GM12878 (cell line): ENCODE measurements around the gene TNFRSF9. TPM values are rescaled to one million over a fixed set of nuclear protein-coding genes. Genes with fewer than 3 reads are reported as not detected.

Experiments used
- ATAC-seq: fragments of 200-7000 bp; cut with Tn5 transposase; 3 replicates; pipeline ENCODE4 v1.9.1; 2020; ENCODE audit warnings: mild to moderate bottlenecking, moderate library complexity
- BruUV-seq: library from RNA; stranded (reverse); fragments of 400-500 nt; replicated peaks from 2 replicates; lab custom pipeline; 2021; lab: Mats Ljungman, UMichigan
- CTCF ChIA-PET: fragments of 300-600 bp; sonication (Branson Sonifier 250); formaldehyde crosslinking; extraction: SDS; loops from one replicate; lab custom pipeline; 2021; ENCODE audit warnings: inconsistent platforms; lab: Yijun Ruan, JAX
- POLR2A ChIA-PET: fragments of 350-600 bp; formaldehyde crosslinking; extraction: SDS; loops from one replicate; lab custom pipeline; 2021; ENCODE audit warnings: inconsistent platforms; lab: Charles Lee
- RAD21 ChIA-PET: fragments of 300-600 bp; sonication (Branson Sonifier 250); formaldehyde crosslinking; loops from one replicate; lab custom pipeline; 2023; ENCODE audit warnings: antibody characterized with exemption; ENCODE audit not compliant: unreplicated experiment; lab: Charles Lee
- SMC1A ChIA-PET: fragments of 300-600 bp; sonication (Branson Sonifier 250); formaldehyde crosslinking; loops from one replicate; lab custom pipeline; 2023; ENCODE audit not compliant: unreplicated experiment, uncharacterized antibody; lab: Charles Lee
- DNase-seq: peaks from one replicate; pipeline ENCODE4 v3.0.0-alpha.2; 2011; ENCODE audit warnings: low read depth, low spot score
- FAIRE-seq: peaks from 3 replicates; lab custom pipeline; 2011; peaks lifted over from hg19 to GRCh38; lab: Jason Lieb, UNC
- H2AFZ ChIP-seq: 2 replicates; pipeline ENCODE4 v1.6.0; 2011; ENCODE audit warnings: low read depth, low read length, control low read depth; ENCODE audit not compliant: control insufficient read depth
- H3K27ac ChIP-seq: 2 replicates; pipeline ENCODE4 v1.5.1; 2011; ENCODE audit warnings: control low read depth; ENCODE audit not compliant: control insufficient read depth, insufficient read depth
- H3K27me3 ChIP-seq, 2 experiments: replicated peaks in 1 of 2; 2 replicates each; pipeline versions ENCODE4 v1.6.0 to v1.6.1; 2011; ENCODE audit warnings: low read length in 1 of 2; ENCODE audit not compliant: control insufficient read depth in 2 of 2, insufficient read depth in 2 of 2
- H3K36me3 ChIP-seq, 2 experiments: 2 replicates each; pipeline ENCODE4 v1.5.1; 2011; ENCODE audit warnings: low read length in 1 of 2; ENCODE audit not compliant: control insufficient read depth in 2 of 2, insufficient read depth in 2 of 2
- H3K4me1 ChIP-seq: 2 replicates; pipeline ENCODE4 v1.6.1; 2011; ENCODE audit warnings: mild to moderate bottlenecking, low read length, moderate library complexity, mixed read lengths; ENCODE audit not compliant: control insufficient read depth, insufficient read depth
- H3K4me2 ChIP-seq: 2 replicates; pipeline ENCODE4 v1.6.0; 2011; ENCODE audit warnings: control low read depth; ENCODE audit not compliant: control insufficient read depth, insufficient read depth
- H3K4me3 ChIP-seq: fragments of 200-600 bp; sonication (generic); 2 replicates; pipeline ENCODE4 v1.5.1; 2016
- H3K79me2 ChIP-seq: 2 replicates; pipeline ENCODE4 v1.6.0; 2011; ENCODE audit warnings: low read length; ENCODE audit not compliant: control insufficient read depth, insufficient read depth
- H3K9ac ChIP-seq: 2 replicates; pipeline ENCODE4 v1.8.0; 2011; ENCODE audit warnings: low read length, control low read depth, mixed read lengths; ENCODE audit not compliant: control insufficient read depth, insufficient read depth
- H3K9me3 ChIP-seq: replicated peaks from 3 replicates; pipeline ENCODE4 v1.5.1; 2011; ENCODE audit warnings: mild to moderate bottlenecking, low read length; ENCODE audit not compliant: control insufficient read depth, insufficient read depth
- H4K20me1 ChIP-seq: 2 replicates; pipeline ENCODE4 v1.6.0; 2011; ENCODE audit not compliant: control insufficient read depth, insufficient read depth
- BACH1 ChIP-seq: fragments of 450-650 bp; IDR thresholded peaks from 2 replicates; pipeline ENCODE4 v1.6.1; 2017; ENCODE audit warnings: mild to moderate bottlenecking, borderline replicate concordance
- BCL3 ChIP-seq: IDR thresholded peaks from 2 replicates; pipeline ENCODE4 v1.6.1; 2011; ENCODE audit warnings: borderline replicate concordance, low read depth, mild to moderate bottlenecking, moderate library complexity, low read length; ENCODE audit not compliant: insufficient read depth, poor library complexity, severe bottlenecking
- BMI1 ChIP-seq: fragments of 450-650 bp; IDR thresholded peaks from 2 replicates; pipeline ENCODE4 v1.6.1; 2016; ENCODE audit warnings: mild to moderate bottlenecking, moderate library complexity, borderline replicate concordance
- CEBPB ChIP-seq, 2 experiments: fragments of 150-350 bp in 1 of 2; IDR thresholded peaks; 2 replicates each; pipeline ENCODE4 v1.6.1; 2012 to 2014; ENCODE audit warnings: low read depth in 2 of 2, low read length in 2 of 2, borderline replicate concordance in 1 of 2, inconsistent platforms in 1 of 2
- CREM ChIP-seq: IDR thresholded peaks from 2 replicates; pipeline ENCODE4 v1.6.1; 2014; ENCODE audit warnings: antibody characterized with exemption, low read depth
- E4F1 ChIP-seq: fragments of 450-650 bp; IDR thresholded peaks from 2 replicates; pipeline ENCODE4 v1.6.1; 2018; ENCODE audit warnings: borderline replicate concordance, mild to moderate bottlenecking; ENCODE audit not compliant: partially characterized antibody
- EZH2 ChIP-seq: IDR thresholded peaks from 2 replicates; pipeline ENCODE4 v1.6.1; 2012; ENCODE audit warnings: low read depth, mild to moderate bottlenecking, control low read depth, inconsistent platforms, low read length, borderline replicate concordance; ENCODE audit not compliant: control insufficient read depth
- FOXM1 ChIP-seq: IDR thresholded peaks from 2 replicates; pipeline ENCODE4 v1.6.1; 2012; ENCODE audit warnings: low read depth, mild to moderate bottlenecking, inconsistent platforms, low read length, moderate library complexity
- KLF5 ChIP-seq: fragments of 450-650 bp; IDR thresholded peaks from 2 replicates; pipeline ENCODE4 v1.6.1; 2014; ENCODE audit warnings: mild to moderate bottlenecking; ENCODE audit not compliant: partially characterized antibody
- LARP7 ChIP-seq: fragments of 450-650 bp; IDR thresholded peaks from 2 replicates; pipeline ENCODE4 v1.6.1; 2017; ENCODE audit warnings: mild to moderate bottlenecking
- POU2F2 ChIP-seq: IDR thresholded peaks from 3 replicates; pipeline ENCODE4 v1.6.1; 2011; ENCODE audit warnings: low read depth, mild to moderate bottlenecking, low read length, borderline replicate concordance
- RBBP5 ChIP-seq: fragments of 200-600 bp; sonication (generic); conservative IDR thresholded peaks from 2 replicates; pipeline ENCODE4 v1.6.1; 2016
- RFX5 ChIP-seq: IDR thresholded peaks from 2 replicates; pipeline ENCODE4 v1.6.1; 2011; ENCODE audit warnings: low read depth, low read length, improper control_type of control experiment
- SMC3 ChIP-seq: IDR thresholded peaks from 2 replicates; pipeline ENCODE4 v1.6.1; 2011; ENCODE audit warnings: low read length, improper control_type of control experiment, borderline replicate concordance
- TBL1XR1 ChIP-seq: IDR thresholded peaks from 2 replicates; pipeline ENCODE4 v1.6.1; 2012; ENCODE audit warnings: low read depth, low read length, improper control_type of control experiment
- TCF3 ChIP-seq: IDR thresholded peaks from 2 replicates; pipeline ENCODE4 v1.6.1; 2012; ENCODE audit warnings: low read depth, mild to moderate bottlenecking, low read length, borderline replicate concordance; ENCODE audit not compliant: insufficient read depth
- ZNF207 ChIP-seq: fragments of 450-650 bp; IDR thresholded peaks from 2 replicates; pipeline ENCODE4 v1.6.1; 2014; ENCODE audit warnings: antibody characterized with exemption, mild to moderate bottlenecking, borderline replicate concordance
- ZNF274 ChIP-seq: IDR thresholded peaks from one replicate; pipeline ENCODE4 v1.8.0; 2011; ENCODE audit not compliant: insufficient read length, insufficient read depth
- WGBS: methylation state at CpG from one replicate; pipeline ENCODE4 v1.1.6; 2016; ENCODE audit warnings: low lambda C conversion rate; ENCODE audit not compliant: insufficient replicate concordance, insufficient coverage; ENCODE audit errors: missing lambda C conversion rate; 5-methylcytosine and 5-hydroxymethylcytosine counted together
- in situ Hi-C: fragments of 300-500 bp; cut with MboI; formaldehyde crosslinking; loops from 9 replicates; pipeline ENCODE4 v1.14.3; 2018; ENCODE audit warnings: mixed read lengths
- intact Hi-C: fragments of 100-400 bp; cut with micrococcal nuclease; formaldehyde crosslinking; loops from one replicate; pipeline ENCODE4 v1.14.2; 2022; ENCODE audit not compliant: unreplicated experiment
- polyA plus RNA-seq, 11 experiments: library from polyadenylated mRNA; depleted of rRNA in 4 of 11; unstranded in 6 of 11; stranded (reverse) in 5 of 11; fragments of >200 nt; fragmentation: Nextera tagmentation in 4 of 11; fragmentation: Illumina TruSeq in 1 of 11; extraction: Ambion mirVana in 4 of 11; extraction: Trizol in 1 of 11; gene quantifications; 1 replicate in 1 of 11; 2 replicates in 10 of 11; pipeline versions ENCODE4 v1.2.1 to v1.2.3, GENCODE V29; 2011 to 2016; ENCODE audit warnings: inconsistent platforms in 2 of 11, missing spikeins in 2 of 11, low read depth in 1 of 11
- total RNA-seq, 4 experiments: library from RNA; depleted of rRNA in 3 of 4; stranded (reverse); fragments of >200 nt in 3 of 4; fragmentation: Illumina TruSeq in 1 of 4; extraction: Trizol in 1 of 4; gene quantifications; 2 replicates each; pipeline versions ENCODE4 v1.2.1 to v1.2.3, GENCODE V29; 2013 to 2021
- TF ChIP-seq, protein P1 (sequence below): IDR thresholded peaks from 2 replicates; pipeline ENCODE4 v1.6.1; 2012; ENCODE audit warnings: low read depth, low read length, improper control_type of control experiment

TNFRSF9 gene
- total and polyA plus RNA-seq, 10 of the 15 experiments (the other 5 are each of a cell fraction or from before 2014, with no cell fraction given) = 2.0 to 25.6 (median 5.8) TPM

DNA sequence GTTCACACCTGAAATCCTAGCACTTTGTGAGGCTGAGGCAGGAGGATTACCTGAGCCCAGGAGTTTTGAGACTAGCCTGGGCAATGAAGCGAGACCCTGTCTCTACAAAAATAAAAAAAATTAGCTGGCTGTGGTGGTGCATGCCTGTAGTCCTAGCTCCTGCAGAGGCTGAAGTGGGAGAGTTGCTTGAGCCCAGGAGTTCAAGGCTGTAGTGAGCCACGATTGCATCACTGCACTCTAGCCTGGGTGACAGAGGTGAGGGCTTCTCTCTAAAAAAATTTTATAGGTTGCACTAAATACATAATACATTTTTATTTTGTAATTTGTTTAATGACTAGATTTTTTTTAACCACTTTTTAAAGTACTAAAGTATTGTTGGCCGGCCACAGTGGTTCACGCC, 27.0 kb upstream of the TNFRSF9 start (continued):
- no peak for TF ChIP-seq E4F1
- TF ChIP-seq KLF5 = no peak
- TF ChIP-seq TBL1XR1 = no peak
- TF ChIP-seq SMC3 = no peak
- no peak for TF ChIP-seq CEBPB (IDR thresholded peaks at IDR 0.05; ENCODE audit: borderline replicate concordance in 1 of 2, low read depth in 2 of 2, low read length in 2 of 2)
- no peak for TF ChIP-seq BMI1
- TF ChIP-seq LARP7 = no peak
- no peak for TF ChIP-seq CREM
- TF ChIP-seq, all 136 proteins: peak for 0

- Histone ChIP-seq H4K20me1 (no peaks in the 10 kb centered on the region; the same call in 1 of the 2 replicates), H2AFZ (no peak overlapping the region), H3K27ac (peak overlapping the region; percentile 16; the same call in 1 of the 2 replicates), H3K4me3 (0 out of 2 replicates have a peak overlapping the region, but pooled peaks have one; percentile 0), H3K9me3 (no peaks in the 10 kb centered on the region), H3K79me2 (peaks cover 44% of the 10 kb centered on the region), H3K27me3 (no peaks in the 10 kb centered on the region), H3K4me2 (0 out of 2 replicates have a peak overlapping the region, but pooled peaks have one; percentile 13), H3K4me1 (peaks cover 10% of the 10 kb centered on the region), H3K36me3 (peaks cover 14 to 40% of the 10 kb centered on the region in 2 experiments), H3K9ac (no peak overlapping the region)
- RAD21 ChIA-PET = no interaction called here
- WGBS = 100% methylated on average over 1 of the region's 1 CpG
- in situ Hi-C loops (no loop called here), intact Hi-C loops (no loop called here)
- FAIRE-seq (no peak), ATAC-seq (no peak), DNase-seq (no peak)
- BruUV-seq = no TSS peak
- SMC1A ChIA-PET = interaction anchor here (0.8 to 1.8 kb wide), 3 partner anchors 8 to 27 kb away, joined by 3 to 5 read pairs (median 3); no protein-coding TSS in a partner anchor
- POLR2A ChIA-PET = interaction anchor here (0.6 kb wide), 1 partner anchor 108 kb away, joined by 4 read pairs; no protein-coding TSS in a partner anchor
- CTCF ChIA-PET = interaction anchor here (1.1 to 2.8 kb wide), 2 partner anchors 8 to 47 kb away, joined by 3 to 12 read pairs; no protein-coding TSS in a partner anchor
- TF ChIP-seq TCF3 = no peak
- no peak for TF ChIP-seq POU2F2
- TF ChIP-seq, protein P1, sequence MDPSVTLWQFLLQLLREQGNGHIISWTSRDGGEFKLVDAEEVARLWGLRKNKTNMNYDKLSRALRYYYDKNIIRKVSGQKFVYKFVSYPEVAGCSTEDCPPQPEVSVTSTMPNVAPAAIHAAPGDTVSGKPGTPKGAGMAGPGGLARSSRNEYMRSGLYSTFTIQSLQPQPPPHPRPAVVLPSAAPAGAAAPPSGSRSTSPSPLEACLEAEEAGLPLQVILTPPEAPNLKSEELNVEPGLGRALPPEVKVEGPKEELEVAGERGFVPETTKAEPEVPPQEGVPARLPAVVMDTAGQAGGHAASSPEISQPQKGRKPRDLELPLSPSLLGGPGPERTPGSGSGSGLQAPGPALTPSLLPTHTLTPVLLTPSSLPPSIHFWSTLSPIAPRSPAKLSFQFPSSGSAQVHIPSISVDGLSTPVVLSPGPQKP = no peak
- TF ChIP-seq EZH2 = no peak
- no peak for TF ChIP-seq CEBPB (IDR thresholded peaks at IDR 0.05; ENCODE audit: borderline replicate concordance in 1 of 2, low read depth in 2 of 2, low read length in 2 of 2)
- TF ChIP-seq BCL3 = no peak
- TF ChIP-seq FOXM1 = no peak
- no peak for TF ChIP-seq RBBP5
- TF ChIP-seq ZNF274 = no peak
- no peak for TF ChIP-seq BACH1
- no peak for TF ChIP-seq RFX5
- no peak for TF ChIP-seq ZNF207
These were observed 26.6 kb upstream of the TNFRSF9 start for GRCh38 chr1:7967196-7967595.
